Epidermal melanocyte (primary cell): Measurements from ENCODE around the gene DMRTA2.
"Not testable (repeated sequence)": the region's sequence is repeated elsewhere in the genome, so short reads cannot be mapped to it uniquely, and the experiment has no call there.

Source experiments
- DNase-seq: peaks from one replicate; pipeline ENCODE4 v3.0.0; 2011; ENCODE audit warnings: low spot score; ENCODE audit not compliant: insufficient read length

DMRTA2 gene

DNA sequence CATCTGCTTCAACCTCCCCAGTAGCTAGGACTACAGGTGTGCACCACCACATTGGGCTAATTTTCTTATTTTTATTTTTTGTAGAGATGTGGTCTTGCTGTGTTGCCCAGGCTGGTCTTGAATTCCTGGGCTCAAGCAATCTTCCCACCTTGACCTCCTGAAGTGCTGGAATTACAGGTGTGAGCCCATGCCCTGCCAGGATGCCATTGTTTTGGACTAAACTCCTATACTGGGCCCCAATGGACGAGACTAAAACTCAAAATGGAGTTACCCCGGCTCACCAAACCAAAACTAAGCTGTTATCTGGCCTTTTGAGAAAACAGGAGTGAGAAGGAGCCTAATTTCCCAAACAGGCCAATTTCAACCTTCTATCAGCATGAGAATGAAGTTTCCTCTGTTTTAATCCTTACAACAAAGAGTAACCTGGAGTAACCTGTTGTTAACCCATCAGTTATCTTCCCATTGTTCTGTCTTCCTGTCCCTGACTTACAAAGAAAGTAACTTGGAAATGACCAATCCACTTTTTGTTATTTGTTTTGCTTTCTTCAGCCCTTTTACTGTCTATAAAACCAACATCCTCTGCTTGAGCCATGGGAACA, 29.6 kb downstream of the DMRTA2 start:
- DNase-seq, result no peak

GRCh38 chr1:50381551-50381950, 41.7 kb downstream of the DMRTA2 start:
- DNase-seq, result not testable (repeated sequence)

DNA sequence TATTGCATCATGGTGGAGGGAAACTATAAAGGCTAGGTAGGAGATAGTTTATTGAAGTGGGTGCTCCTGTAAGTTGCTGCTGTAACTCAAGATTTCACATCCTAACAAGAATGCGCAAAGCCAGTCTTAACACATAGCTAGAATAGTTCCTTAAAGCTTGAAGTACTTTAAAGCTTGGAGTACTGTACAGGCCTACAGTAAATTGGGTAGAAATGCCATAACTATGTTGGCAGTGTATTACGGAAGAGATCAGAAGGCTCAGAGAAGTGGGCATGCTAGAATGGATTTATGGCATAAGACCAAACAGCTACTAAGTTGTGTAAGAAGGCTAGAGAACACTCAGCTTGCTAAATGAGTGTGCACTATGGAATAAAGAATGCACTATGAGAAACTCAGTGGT, 44.5 kb downstream of the DMRTA2 start:
- DNase-seq, result no peak

- DNase-seq, result no peak
Observed at GRCh38 chr1:50373532-50373931, 49.7 kb downstream of the DMRTA2 start.

DNA sequence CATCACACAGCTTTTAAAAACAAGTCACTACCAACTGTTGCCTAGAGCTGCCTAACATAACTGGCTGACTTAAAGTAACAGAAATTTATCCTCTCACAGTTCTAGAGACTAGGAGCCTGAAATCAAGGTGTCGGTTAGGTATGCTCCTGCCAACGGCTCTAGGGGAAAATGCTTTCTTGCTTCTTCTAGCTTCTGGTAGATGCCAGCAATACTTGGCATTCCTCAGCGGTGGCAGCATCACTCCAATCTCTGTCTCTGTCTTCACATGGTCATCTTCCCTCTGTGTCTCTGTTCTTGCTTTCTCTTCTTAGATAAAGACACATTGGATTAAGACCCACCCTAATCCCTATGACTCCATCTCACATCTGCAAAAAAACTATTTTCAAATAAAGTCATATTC, 51.5 kb downstream of the DMRTA2 start:
- DNase-seq, result no peak

DNA sequence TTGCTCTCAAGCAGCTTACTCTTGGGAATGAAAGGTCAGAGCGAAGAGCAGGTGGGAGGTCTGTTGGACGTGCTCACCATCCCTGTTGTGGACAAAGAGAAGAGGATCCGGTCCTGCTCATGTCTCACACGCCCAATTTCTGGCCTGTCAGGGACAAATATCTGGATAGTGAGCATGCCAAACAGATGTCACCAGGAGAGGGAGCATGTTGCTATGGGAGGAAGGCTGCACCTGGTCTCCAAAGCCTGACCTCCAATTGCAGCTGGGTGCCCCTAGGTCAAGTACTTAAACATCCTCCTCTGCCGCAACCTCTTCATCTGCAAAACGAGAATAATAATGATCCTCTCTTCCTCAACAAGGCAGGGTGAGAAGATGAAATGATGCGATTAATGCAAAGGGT, 53.4 kb downstream of the DMRTA2 start:
- DNase-seq, result no peak

DNA sequence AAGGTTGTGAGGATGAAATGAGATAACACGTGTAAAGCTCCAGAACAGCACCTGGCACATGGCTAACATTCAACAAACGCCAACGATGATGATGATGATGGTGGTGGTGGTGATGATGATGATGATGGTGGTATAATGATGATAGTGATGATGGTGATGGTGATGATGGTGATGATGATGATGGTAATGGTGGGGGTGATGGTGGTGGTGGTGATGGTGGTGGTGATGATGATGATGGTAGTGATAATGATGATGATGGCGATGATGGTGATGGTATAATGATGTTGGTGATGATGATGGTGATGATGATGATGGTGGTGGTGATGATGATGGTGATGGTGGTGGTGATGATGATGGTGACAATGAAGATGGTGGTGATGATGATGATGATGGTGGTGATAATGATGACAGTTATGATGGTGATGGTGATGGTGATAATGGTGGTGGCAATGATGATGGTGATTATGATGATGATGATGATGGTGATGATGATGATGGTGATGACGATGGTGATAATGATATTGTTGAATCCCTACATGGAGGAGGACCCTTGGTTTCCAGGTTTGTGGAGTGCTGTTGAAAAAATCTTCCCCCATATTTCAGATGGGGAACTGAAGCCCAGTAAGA, 54.1 kb downstream of the DMRTA2 start:
- no peak for DNase-seq

DNA sequence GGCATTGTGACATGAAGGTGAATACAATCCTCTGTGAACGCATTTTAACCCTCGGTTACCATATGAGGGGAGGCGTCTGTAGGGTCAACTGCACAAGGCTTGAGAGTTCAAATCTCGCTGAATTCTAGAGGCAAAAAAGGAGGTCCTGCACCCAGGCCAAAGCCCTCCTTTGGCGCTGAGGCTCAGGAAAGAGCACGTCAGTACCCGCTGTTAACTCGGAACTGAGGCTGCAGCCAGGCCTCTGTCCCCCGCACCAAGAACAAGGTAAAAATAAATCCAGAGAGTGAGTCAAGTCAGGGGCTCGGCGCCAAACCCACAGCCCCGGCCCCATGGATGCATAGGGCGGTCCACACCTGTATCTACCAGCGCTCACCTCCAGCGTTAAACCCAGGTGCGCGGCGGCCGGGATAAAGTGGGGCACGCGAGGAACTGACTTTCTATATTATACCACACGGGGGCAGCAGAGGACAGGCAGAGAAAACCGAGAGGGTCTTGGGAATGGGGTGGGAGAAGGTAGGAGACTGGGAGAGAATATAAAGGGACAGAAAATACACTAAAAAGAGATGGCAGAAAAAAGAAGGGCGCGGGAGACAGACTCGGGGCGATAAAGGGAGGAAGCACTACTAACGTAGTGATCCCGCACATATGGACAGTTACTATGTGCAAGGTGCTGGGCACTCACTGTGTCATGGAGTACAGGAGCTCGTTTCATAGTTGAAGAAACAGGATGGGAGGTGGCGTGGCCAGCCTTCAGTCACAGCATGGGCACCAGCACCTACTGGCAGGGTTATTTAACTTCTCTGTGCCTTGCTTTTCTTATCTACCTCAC, 54.9 kb downstream of the DMRTA2 start:
- DNase-seq, result no peak
